Measurements from ENCODE around the gene LIMK1.

LIMK1 gene

DNA sequence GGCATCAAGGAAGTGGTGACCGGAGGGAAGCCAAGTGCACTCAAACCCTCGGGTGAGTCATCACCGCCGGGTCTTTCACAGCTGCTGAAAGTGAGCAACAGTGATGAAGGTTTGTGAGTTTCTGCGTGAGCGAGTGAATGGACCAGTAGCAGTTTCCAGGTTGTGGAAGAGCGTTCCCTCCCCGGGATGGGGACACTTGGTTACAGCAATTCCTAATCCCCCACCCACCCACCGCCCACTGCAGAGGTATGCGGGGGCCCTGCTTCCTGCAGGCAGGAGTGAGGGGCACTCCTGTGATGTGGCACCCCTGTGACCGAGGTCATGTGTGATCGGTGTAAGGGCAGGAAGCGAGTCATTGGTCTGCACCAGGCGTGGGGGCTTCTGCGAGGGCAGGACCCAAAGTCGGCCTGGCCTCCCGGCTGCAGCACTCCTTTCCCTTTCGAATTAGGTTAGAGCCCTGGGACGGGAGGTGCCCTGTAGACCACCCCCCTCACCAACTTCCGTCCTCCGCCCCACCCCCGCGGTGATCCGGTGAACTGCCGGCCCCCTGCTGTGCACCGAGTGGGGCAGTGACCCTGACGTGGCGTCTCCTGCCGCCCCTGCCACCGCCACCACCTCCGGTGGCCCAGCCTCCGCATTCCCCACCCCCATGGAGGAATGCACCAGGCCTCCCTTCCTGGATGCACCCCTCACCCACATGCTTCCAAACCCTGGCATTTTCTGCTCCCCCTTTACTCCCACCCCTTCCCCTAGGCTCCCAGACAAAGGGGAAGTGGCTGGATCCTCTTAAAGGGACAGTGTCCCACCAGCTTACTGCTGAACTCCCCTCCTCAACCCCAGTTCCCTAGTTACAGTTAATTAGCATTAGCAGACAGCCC lies 10.9 kb downstream of the LIMK1 start:
- no peaks in the 10 kb centered on the region for H3K9me3 ChIP-seq (ENCODE audit: control insufficient read depth, low read length)
- no peaks in the 10 kb centered on the region for H3K79me2 ChIP-seq
- no peak overlapping the region for H2AFZ ChIP-seq
- H3K27ac ChIP-seq, result no peak overlapping the region
- H3K4me3 ChIP-seq (ENCODE audit: low read depth, low read length), result peak overlapping the region; percentile 0
- H3K4me1 ChIP-seq, result no peaks in the 10 kb centered on the region
- H3K27me3 ChIP-seq (ENCODE audit: control insufficient read depth, insufficient read depth, low read length), result no peaks in the 10 kb centered on the region
- no peak overlapping the region for H3K9ac ChIP-seq
- H3K4me2 ChIP-seq (ENCODE audit: low read length), result no peak overlapping the region
- no peaks in the 10 kb centered on the region for H3K36me3 ChIP-seq (ENCODE audit: control insufficient read depth, insufficient read depth, low read length)
- TF ChIP-seq, protein P1, sequence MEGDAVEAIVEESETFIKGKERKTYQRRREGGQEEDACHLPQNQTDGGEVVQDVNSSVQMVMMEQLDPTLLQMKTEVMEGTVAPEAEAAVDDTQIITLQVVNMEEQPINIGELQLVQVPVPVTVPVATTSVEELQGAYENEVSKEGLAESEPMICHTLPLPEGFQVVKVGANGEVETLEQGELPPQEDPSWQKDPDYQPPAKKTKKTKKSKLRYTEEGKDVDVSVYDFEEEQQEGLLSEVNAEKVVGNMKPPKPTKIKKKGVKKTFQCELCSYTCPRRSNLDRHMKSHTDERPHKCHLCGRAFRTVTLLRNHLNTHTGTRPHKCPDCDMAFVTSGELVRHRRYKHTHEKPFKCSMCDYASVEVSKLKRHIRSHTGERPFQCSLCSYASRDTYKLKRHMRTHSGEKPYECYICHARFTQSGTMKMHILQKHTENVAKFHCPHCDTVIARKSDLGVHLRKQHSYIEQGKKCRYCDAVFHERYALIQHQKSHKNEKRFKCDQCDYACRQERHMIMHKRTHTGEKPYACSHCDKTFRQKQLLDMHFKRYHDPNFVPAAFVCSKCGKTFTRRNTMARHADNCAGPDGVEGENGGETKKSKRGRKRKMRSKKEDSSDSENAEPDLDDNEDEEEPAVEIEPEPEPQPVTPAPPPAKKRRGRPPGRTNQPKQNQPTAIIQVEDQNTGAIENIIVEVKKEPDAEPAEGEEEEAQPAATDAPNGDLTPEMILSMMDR (IDR thresholded peaks at IDR 0.05), result no peak

DNA sequence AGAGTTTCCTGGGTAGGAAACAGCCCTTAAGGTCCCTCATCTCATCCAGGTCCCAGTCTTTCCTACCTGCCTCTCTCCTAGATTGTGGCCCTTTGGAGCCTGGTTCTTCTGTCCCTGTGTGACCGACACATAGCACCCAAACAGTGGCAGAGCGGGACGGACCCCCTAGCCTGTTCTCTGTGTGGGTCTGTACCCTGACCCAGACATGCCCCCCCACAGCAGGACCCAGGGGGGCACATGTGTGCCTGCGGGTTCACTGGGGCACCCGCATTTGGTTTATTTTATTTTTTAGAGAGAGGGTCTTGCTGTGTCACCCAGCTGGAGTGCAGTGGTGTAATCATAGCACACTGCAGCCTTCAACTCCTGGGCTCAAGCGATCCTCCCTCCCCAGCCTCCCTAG lies 11.5 kb downstream of the LIMK1 start:
- Histone ChIP-seq H2AFZ (no peak overlapping the region), H3K4me2 (ENCODE audit: low read length) (no peak overlapping the region), H3K27ac (no peak overlapping the region), H3K4me3 (ENCODE audit: low read depth, low read length) (no peak overlapping the region), H3K9ac (no peak overlapping the region), H3K9me3 (ENCODE audit: control insufficient read depth, low read length) (no peaks in the 10 kb centered on the region), H3K27me3 (ENCODE audit: control insufficient read depth, insufficient read depth, low read length) (no peaks in the 10 kb centered on the region), H3K4me1 (no peaks in the 10 kb centered on the region), H3K79me2 (no peaks in the 10 kb centered on the region), H3K36me3 (ENCODE audit: control insufficient read depth, insufficient read depth, low read length) (no peaks in the 10 kb centered on the region)
- TF ChIP-seq, protein P1 (IDR thresholded peaks at IDR 0.05), result no peak

DNA sequence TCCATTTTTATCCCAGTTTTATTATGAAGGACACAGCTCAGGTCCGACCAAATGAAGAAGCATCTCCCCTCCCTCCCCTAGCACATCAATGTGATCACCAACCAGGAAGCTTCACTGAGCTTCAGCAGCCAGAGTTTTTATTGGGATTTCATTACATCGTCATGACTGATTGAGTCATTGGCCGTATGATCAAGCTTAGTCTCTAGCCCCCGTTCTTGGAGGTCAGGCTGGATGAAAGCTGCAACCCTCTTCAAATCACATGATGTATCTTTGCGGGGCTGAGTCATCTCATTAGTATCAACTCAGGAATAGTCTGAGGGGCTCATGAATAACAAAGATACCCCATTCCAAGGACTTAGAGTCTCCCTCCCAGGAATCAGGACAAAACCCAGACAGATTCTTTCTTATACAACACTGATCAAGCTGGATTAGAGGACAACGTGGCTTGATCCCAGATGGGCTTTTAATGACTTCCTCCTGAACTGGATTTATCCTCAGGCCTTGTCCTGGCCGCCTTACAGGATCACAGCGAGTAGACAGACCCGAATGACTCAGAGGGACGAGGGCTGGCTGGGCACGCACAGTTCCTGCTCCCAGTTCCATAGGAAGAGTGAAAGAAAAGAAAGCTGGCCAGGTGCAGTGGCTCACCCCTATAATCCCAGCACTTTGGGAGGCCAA lies 14.5 kb downstream of the LIMK1 start:
- no peaks in the 10 kb centered on the region for H3K79me2 ChIP-seq
- H3K4me1 ChIP-seq, result no peaks in the 10 kb centered on the region
- H3K9ac ChIP-seq, result no peak overlapping the region
- H3K27me3 ChIP-seq (ENCODE audit: control insufficient read depth, insufficient read depth, low read length), result no peaks in the 10 kb centered on the region
- H2AFZ ChIP-seq, result no peak overlapping the region
- TF ChIP-seq, protein P1 (IDR thresholded peaks at IDR 0.05), result no peak
- no peak overlapping the region for H3K4me2 ChIP-seq (ENCODE audit: low read length)
- H3K9me3 ChIP-seq (ENCODE audit: control insufficient read depth, low read length), result no peaks in the 10 kb centered on the region
- no peak overlapping the region for H3K27ac ChIP-seq
- H3K36me3 ChIP-seq (ENCODE audit: control insufficient read depth, insufficient read depth, low read length), result no peaks in the 10 kb centered on the region
- H3K4me3 ChIP-seq (ENCODE audit: low read depth, low read length), result no peak overlapping the region

DNA sequence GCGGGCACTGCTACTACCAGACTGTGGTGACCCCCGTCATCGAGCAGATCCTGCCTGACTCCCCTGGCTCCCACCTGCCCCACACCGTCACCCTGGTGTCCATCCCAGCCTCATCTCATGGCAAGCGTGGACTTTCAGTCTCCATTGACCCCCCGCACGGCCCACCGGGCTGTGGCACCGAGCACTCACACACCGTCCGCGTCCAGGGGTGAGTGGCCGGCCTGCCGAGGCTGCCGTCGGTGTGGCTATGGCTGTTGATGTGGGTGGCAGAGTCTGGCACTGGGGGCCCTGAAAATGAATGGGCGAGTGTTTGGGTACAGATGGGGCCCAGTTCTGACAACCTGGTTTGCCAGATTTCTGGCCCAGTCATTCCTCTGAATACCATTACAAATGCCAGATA lies 15.4 kb downstream of the LIMK1 start:
- Histone ChIP-seq H3K79me2 (no peaks in the 10 kb centered on the region), H3K27me3 (ENCODE audit: control insufficient read depth, insufficient read depth, low read length) (no peaks in the 10 kb centered on the region), H3K9ac (no peak overlapping the region), H3K4me3 (ENCODE audit: low read depth, low read length) (no peak overlapping the region), H3K9me3 (ENCODE audit: control insufficient read depth, low read length) (no peaks in the 10 kb centered on the region), H2AFZ (no peak overlapping the region), H3K27ac (no peak overlapping the region), H3K4me2 (ENCODE audit: low read length) (no peak overlapping the region), H3K36me3 (ENCODE audit: control insufficient read depth, insufficient read depth, low read length) (no peaks in the 10 kb centered on the region), H3K4me1 (no peaks in the 10 kb centered on the region)
- TF ChIP-seq, protein P1 (IDR thresholded peaks at IDR 0.05), result no peak
